ENCODE measurements around the gene HYDIN.
"Not testable (repeated sequence)": the region's sequence is repeated elsewhere in the genome, so short reads cannot be mapped to it uniquely, and the experiment has no call there.

Gene HYDIN

GRCh38 chr16:71109656-71110208 lies 120.8 kb downstream of the HYDIN start:
- H3K27ac Mint-ChIP-seq; H3K36me3 Mint-ChIP-seq (ENCODE audit: low read depth); DNase-seq (ENCODE audit: low spot score); H3K9me3 Mint-ChIP-seq; H3K4me3 Mint-ChIP-seq; H3K27me3 Mint-ChIP-seq (ENCODE audit: low read depth); H3K4me1 Mint-ChIP-seq (ENCODE audit: low read depth): not testable (repeated sequence)

GRCh38 chr16:71105881-71106280 lies 124.6 kb downstream of the HYDIN start:
- not testable (repeated sequence) for H3K4me1 Mint-ChIP-seq (ENCODE audit: low read depth)

GRCh38 chr16:71083573-71083972 lies 146.9 kb downstream of the HYDIN start:
- not testable (repeated sequence) for H3K4me3 Mint-ChIP-seq; H3K27ac Mint-ChIP-seq; H3K4me1 Mint-ChIP-seq (ENCODE audit: low read depth); H3K9me3 Mint-ChIP-seq; DNase-seq (ENCODE audit: low spot score); H3K27me3 Mint-ChIP-seq (ENCODE audit: low read depth); H3K36me3 Mint-ChIP-seq (ENCODE audit: low read depth)

More at GRCh38 chr16:71105881-71106280, 124.6 kb downstream of the HYDIN start:
- H3K9me3 Mint-ChIP-seq; H3K4me3 Mint-ChIP-seq; H3K27ac Mint-ChIP-seq; H3K36me3 Mint-ChIP-seq (ENCODE audit: low read depth); H3K27me3 Mint-ChIP-seq (ENCODE audit: low read depth); DNase-seq (ENCODE audit: low spot score): not testable (repeated sequence)

- H3K9me3 Mint-ChIP-seq; H3K36me3 Mint-ChIP-seq (ENCODE audit: low read depth); H3K4me1 Mint-ChIP-seq (ENCODE audit: low read depth); H3K4me3 Mint-ChIP-seq; H3K27me3 Mint-ChIP-seq (ENCODE audit: low read depth); DNase-seq (ENCODE audit: low spot score); H3K27ac Mint-ChIP-seq: not testable (repeated sequence)
Observed at GRCh38 chr16:71080777-71081176, 149.7 kb downstream of the HYDIN start.

GRCh38 chr16:71080262-71080661 lies 150.3 kb downstream of the HYDIN start:
- not testable (repeated sequence) for H3K4me1 Mint-ChIP-seq (ENCODE audit: low read depth); H3K27ac Mint-ChIP-seq; H3K36me3 Mint-ChIP-seq (ENCODE audit: low read depth); H3K4me3 Mint-ChIP-seq; H3K27me3 Mint-ChIP-seq (ENCODE audit: low read depth); DNase-seq (ENCODE audit: low spot score); H3K9me3 Mint-ChIP-seq

- H3K4me3 Mint-ChIP-seq; H3K27ac Mint-ChIP-seq; H3K27me3 Mint-ChIP-seq (ENCODE audit: low read depth); DNase-seq (ENCODE audit: low spot score); H3K36me3 Mint-ChIP-seq (ENCODE audit: low read depth); H3K9me3 Mint-ChIP-seq; H3K4me1 Mint-ChIP-seq (ENCODE audit: low read depth): not testable (repeated sequence)
Observed at GRCh38 chr16:71070651-71071050, 159.9 kb downstream of the HYDIN start.

- not testable (repeated sequence) for H3K27ac Mint-ChIP-seq; H3K9me3 Mint-ChIP-seq; H3K4me3 Mint-ChIP-seq; H3K36me3 Mint-ChIP-seq (ENCODE audit: low read depth); H3K27me3 Mint-ChIP-seq (ENCODE audit: low read depth); DNase-seq (ENCODE audit: low spot score); H3K4me1 Mint-ChIP-seq (ENCODE audit: low read depth)
Observed at GRCh38 chr16:71069842-71070241, 160.7 kb downstream of the HYDIN start.

GRCh38 chr16:71053897-71054609 lies 176.5 kb downstream of the HYDIN start:
- not testable (repeated sequence) for H3K4me1 Mint-ChIP-seq (ENCODE audit: low read depth); H3K9me3 Mint-ChIP-seq; H3K4me3 Mint-ChIP-seq; DNase-seq (ENCODE audit: low spot score); H3K36me3 Mint-ChIP-seq (ENCODE audit: low read depth); H3K27me3 Mint-ChIP-seq (ENCODE audit: low read depth); H3K27ac Mint-ChIP-seq

GRCh38 chr16:71050307-71050706 lies 180.2 kb downstream of the HYDIN start:
- H3K4me3 Mint-ChIP-seq; H3K27me3 Mint-ChIP-seq (ENCODE audit: low read depth); H3K9me3 Mint-ChIP-seq; H3K27ac Mint-ChIP-seq; DNase-seq (ENCODE audit: low spot score); H3K4me1 Mint-ChIP-seq (ENCODE audit: low read depth); H3K36me3 Mint-ChIP-seq (ENCODE audit: low read depth): not testable (repeated sequence)

- H3K27me3 Mint-ChIP-seq (ENCODE audit: low read depth); H3K27ac Mint-ChIP-seq; H3K36me3 Mint-ChIP-seq (ENCODE audit: low read depth); H3K4me3 Mint-ChIP-seq; H3K4me1 Mint-ChIP-seq (ENCODE audit: low read depth); DNase-seq (ENCODE audit: low spot score); H3K9me3 Mint-ChIP-seq: not testable (repeated sequence)
Observed at GRCh38 chr16:71039368-71040111, 191.0 kb downstream of the HYDIN start.

- DNase-seq (ENCODE audit: low spot score); H3K36me3 Mint-ChIP-seq (ENCODE audit: low read depth); H3K4me3 Mint-ChIP-seq; H3K9me3 Mint-ChIP-seq; H3K27me3 Mint-ChIP-seq (ENCODE audit: low read depth); H3K4me1 Mint-ChIP-seq (ENCODE audit: low read depth); H3K27ac Mint-ChIP-seq: not testable (repeated sequence)
Observed at GRCh38 chr16:71038421-71038820, 192.1 kb downstream of the HYDIN start.

- H3K36me3 Mint-ChIP-seq (ENCODE audit: low read depth); DNase-seq (ENCODE audit: low spot score); H3K27me3 Mint-ChIP-seq (ENCODE audit: low read depth); H3K27ac Mint-ChIP-seq; H3K4me3 Mint-ChIP-seq; H3K9me3 Mint-ChIP-seq; H3K4me1 Mint-ChIP-seq (ENCODE audit: low read depth): not testable (repeated sequence)
Observed at GRCh38 chr16:71037987-71038386, 192.5 kb downstream of the HYDIN start.

- not testable (repeated sequence) for H3K4me3 Mint-ChIP-seq; H3K36me3 Mint-ChIP-seq (ENCODE audit: low read depth); H3K4me1 Mint-ChIP-seq (ENCODE audit: low read depth); DNase-seq (ENCODE audit: low spot score); H3K27me3 Mint-ChIP-seq (ENCODE audit: low read depth); H3K9me3 Mint-ChIP-seq; H3K27ac Mint-ChIP-seq
Observed at GRCh38 chr16:71028032-71028727, 202.3 kb downstream of the HYDIN start.

GRCh38 chr16:71027511-71027910 lies 203.0 kb downstream of the HYDIN start:
- H3K4me1 Mint-ChIP-seq (ENCODE audit: low read depth); H3K9me3 Mint-ChIP-seq; H3K27me3 Mint-ChIP-seq (ENCODE audit: low read depth); DNase-seq (ENCODE audit: low spot score); H3K36me3 Mint-ChIP-seq (ENCODE audit: low read depth); H3K4me3 Mint-ChIP-seq; H3K27ac Mint-ChIP-seq: not testable (repeated sequence)

All from T-helper 2 cell treated with Interferon-gamma antibody and Interleukin-4, amounts not matched to agents 5 μg/mL and 100 μg/mL, for 36 hours (primary cell).